ENCODE measurements around the gene REX1BD.

DNA sequence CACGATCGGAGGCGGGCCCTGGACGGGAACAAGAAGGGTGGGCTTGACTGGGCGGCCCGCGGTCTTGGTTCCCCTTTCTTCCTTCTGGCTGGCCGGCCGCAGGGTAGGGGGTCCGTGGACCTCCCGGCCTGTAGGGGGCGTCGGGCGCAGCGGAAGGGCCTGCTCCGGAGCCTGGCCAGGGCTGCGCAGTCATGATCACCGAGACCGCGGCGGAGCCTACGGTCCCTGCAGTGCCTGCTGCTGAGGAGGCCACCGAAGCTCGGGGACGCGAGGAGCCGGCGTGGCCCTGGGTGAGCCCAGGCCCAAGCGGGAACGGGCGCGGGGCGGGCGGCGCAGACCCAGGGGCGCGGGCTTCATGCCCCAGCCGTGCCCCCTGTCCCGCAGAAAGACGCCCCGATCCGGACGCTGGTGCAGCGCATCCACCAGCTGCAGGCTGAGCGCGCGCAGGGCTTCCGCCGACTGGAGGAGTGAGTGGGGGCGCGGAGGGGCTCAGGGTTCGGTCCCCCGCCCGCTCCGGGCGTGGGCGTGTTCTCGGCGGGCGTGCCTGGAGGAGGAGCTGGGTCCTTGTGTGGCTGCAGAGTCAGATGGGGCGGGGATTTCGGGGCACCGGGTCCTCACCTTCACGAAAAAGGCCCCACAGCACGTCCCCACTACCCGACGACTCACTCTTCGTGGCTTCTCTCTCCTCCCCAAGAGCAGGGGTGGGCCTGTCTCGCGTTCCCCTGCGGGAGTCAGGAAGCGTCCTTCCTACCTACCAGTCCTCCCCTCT, at the start of gene REX1BD:
- TF ChIP-seq NFATC3 (CRISPR knock-in tag; IDR thresholded peaks at IDR 0.05) (no peak), POLR2AphosphoS2 (IDR thresholded peaks at IDR 0.05; ENCODE audit: low read depth, low read length) (no peak), GTF3A (CRISPR knock-in tag; conservative IDR thresholded peaks at IDR 0.05) (no peak), XBP1 (CRISPR knock-in tag; IDR thresholded peaks at IDR 0.05) (no peak), EP300 (IDR thresholded peaks at IDR 0.05; ENCODE audit: low read depth in 2 of 2, low read length in 2 of 2) (no peak), EP300 (CRISPR knock-in tag; IDR thresholded peaks at IDR 0.05; ENCODE audit: borderline replicate concordance) (no peak; the same call in none of the 2 replicates), ZBTB7A (CRISPR knock-in tag; IDR thresholded peaks at IDR 0.05) (peak; percentile 91), SP1 (IDR thresholded peaks at IDR 0.05) (no peak), SP1 (CRISPR knock-in tag; IDR thresholded peaks at IDR 0.05) (no peak; the same call in none of the 2 replicates)
- TF ChIP-seq, protein P1, sequence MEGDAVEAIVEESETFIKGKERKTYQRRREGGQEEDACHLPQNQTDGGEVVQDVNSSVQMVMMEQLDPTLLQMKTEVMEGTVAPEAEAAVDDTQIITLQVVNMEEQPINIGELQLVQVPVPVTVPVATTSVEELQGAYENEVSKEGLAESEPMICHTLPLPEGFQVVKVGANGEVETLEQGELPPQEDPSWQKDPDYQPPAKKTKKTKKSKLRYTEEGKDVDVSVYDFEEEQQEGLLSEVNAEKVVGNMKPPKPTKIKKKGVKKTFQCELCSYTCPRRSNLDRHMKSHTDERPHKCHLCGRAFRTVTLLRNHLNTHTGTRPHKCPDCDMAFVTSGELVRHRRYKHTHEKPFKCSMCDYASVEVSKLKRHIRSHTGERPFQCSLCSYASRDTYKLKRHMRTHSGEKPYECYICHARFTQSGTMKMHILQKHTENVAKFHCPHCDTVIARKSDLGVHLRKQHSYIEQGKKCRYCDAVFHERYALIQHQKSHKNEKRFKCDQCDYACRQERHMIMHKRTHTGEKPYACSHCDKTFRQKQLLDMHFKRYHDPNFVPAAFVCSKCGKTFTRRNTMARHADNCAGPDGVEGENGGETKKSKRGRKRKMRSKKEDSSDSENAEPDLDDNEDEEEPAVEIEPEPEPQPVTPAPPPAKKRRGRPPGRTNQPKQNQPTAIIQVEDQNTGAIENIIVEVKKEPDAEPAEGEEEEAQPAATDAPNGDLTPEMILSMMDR (CRISPR knock-in tag; IDR thresholded peaks at IDR 0.05), result peak; percentile 97
